ENCODE data around the gene NUP133. TPM values are rescaled to one million over a fixed set of nuclear protein-coding genes. Genes with fewer than 3 reads are reported as not detected.
A peak's percentile ranks its signal among the peaks of the same experiment; 100 is the strongest.

Gene NUP133
- polyA plus RNA-seq, 1 experiment: 29.6 TPM

- DNase-seq (ENCODE audit: low read depth, low spot score): no peak
- ChIA-PET CTCF (interaction anchor here (0.6 kb wide), 1 partner anchor 205 kb away, joined by 6 read pairs; no protein-coding TSS in a partner anchor), POLR2A (no interaction called here)
- Histone ChIP-seq H3K9me3 (ENCODE audit: control insufficient read depth, insufficient read depth, low read length) (no peaks in the 10 kb centered on the region; the same call in 1 of the 2 replicates), H3K27me3 (ENCODE audit: control insufficient read depth, insufficient read depth, low read length) (peaks cover 39% of the 10 kb centered on the region), H3K27ac (ENCODE audit: low read depth, low read length) (no peak overlapping the region), H3K4me3 (ENCODE audit: low read depth, low read length) (no peak overlapping the region)
- TF ChIP-seq CTCF (IDR thresholded peaks at IDR 0.05; ENCODE audit: low read depth, low read length): no peak
These were observed 98.3 kb downstream of the NUP133 start for GRCh38 chr1:229409616-229410369.

GRCh38 chr1:229408458-229409037 lies 99.6 kb downstream of the NUP133 start:
- ChIA-PET CTCF (interaction anchor here (1.0 kb wide), 1 partner anchor 151 kb away, joined by 3 read pairs; no protein-coding TSS in a partner anchor), POLR2A (no interaction called here)
- Histone ChIP-seq H3K27ac (ENCODE audit: low read depth, low read length) (no peak overlapping the region), H3K27me3 (ENCODE audit: control insufficient read depth, insufficient read depth, low read length) (peaks cover 44% of the 10 kb centered on the region), H3K9me3 (ENCODE audit: control insufficient read depth, insufficient read depth, low read length) (no peaks in the 10 kb centered on the region; the same call in 1 of the 2 replicates), H3K4me3 (ENCODE audit: low read depth, low read length) (no peak overlapping the region)
- TF ChIP-seq CTCF (IDR thresholded peaks at IDR 0.05; ENCODE audit: low read depth, low read length): no peak
- DNase-seq (ENCODE audit: low read depth, low spot score): no peak

GRCh38 chr1:229407206-229408026 lies 100.7 kb downstream of the NUP133 start:
- TF ChIP-seq CTCF (IDR thresholded peaks at IDR 0.05; ENCODE audit: low read depth, low read length): 0 out of 2 replicates have a peak, but pooled peaks have one; percentile 2
- no peaks in the 10 kb centered on the region; the same call in 1 of the 2 replicates for H3K9me3 ChIP-seq (ENCODE audit: control insufficient read depth, insufficient read depth, low read length)
- POLR2A ChIA-PET: no interaction called here
- peaks cover 50% of the 10 kb centered on the region for H3K27me3 ChIP-seq (ENCODE audit: control insufficient read depth, insufficient read depth, low read length)
- H3K4me3 ChIP-seq (ENCODE audit: low read depth, low read length): peak overlapping the region; percentile 32
- CTCF ChIA-PET: interaction anchor here (1.0 to 1.4 kb wide), 2 partner anchors 10 to 150 kb away, joined by 3 read pairs; no protein-coding TSS in a partner anchor
- no peak for DNase-seq (ENCODE audit: low read depth, low spot score)
- no peak overlapping the region for H3K27ac ChIP-seq (ENCODE audit: low read depth, low read length)

GRCh38 chr1:229406798-229407197 lies 101.3 kb downstream of the NUP133 start:
- no peak overlapping the region for H3K4me3 ChIP-seq (ENCODE audit: low read depth, low read length)
- ChIA-PET POLR2A (no interaction called here), CTCF (interaction anchor here (1.4 kb wide), 1 partner anchor 9 kb away, joined by 3 read pairs; no protein-coding TSS in a partner anchor)
- H3K27me3 ChIP-seq (ENCODE audit: control insufficient read depth, insufficient read depth, low read length): peaks cover 53% of the 10 kb centered on the region
- no peak overlapping the region for H3K27ac ChIP-seq (ENCODE audit: low read depth, low read length)
- TF ChIP-seq CTCF (IDR thresholded peaks at IDR 0.05; ENCODE audit: low read depth, low read length): no peak
- DNase-seq (ENCODE audit: low read depth, low spot score): no peak
- H3K9me3 ChIP-seq (ENCODE audit: control insufficient read depth, insufficient read depth, low read length): no peaks in the 10 kb centered on the region; the same call in 1 of the 2 replicates
